Measurements from ENCODE around the gene ALG12.

DNA sequence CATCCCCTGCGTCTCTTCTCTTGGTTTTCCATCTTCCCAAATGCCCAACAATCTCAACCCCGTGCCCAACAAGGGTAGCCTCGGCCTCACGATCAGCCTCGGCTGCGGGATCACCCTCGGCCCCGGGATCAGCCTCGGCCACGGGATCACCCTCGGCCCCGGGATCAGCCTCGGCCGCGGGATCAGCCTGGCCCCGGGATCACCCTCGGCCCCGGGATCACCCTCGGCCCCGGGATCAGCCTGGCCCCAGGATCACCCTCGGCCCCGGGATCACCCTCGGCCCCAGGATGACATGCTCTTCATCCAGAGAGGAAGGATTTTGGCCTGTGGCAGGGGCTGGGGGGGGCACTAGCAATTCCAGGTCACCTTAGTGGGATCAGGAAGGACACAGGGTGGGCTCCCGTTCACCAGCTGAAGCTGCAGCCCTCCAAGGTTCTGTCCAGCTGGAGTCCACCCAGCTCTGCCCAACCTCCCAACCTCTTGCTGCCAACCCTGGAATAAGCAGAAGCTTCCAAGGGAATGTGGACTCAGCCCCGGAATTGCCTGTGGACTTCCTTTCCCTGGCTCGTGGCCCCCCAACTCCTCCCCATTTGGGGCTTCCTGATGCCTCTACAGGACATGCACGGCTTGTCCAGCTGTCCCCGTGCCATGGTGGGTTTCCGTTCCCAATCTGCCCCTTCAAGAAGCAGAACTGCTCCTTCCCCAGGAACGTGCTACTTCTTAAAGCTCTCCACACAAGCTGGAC, 6.2 kb downstream of the ALG12 start:
- TF ChIP-seq POLR2A (IDR thresholded peaks at IDR 0.05): no peak
- TF ChIP-seq, protein P1, sequence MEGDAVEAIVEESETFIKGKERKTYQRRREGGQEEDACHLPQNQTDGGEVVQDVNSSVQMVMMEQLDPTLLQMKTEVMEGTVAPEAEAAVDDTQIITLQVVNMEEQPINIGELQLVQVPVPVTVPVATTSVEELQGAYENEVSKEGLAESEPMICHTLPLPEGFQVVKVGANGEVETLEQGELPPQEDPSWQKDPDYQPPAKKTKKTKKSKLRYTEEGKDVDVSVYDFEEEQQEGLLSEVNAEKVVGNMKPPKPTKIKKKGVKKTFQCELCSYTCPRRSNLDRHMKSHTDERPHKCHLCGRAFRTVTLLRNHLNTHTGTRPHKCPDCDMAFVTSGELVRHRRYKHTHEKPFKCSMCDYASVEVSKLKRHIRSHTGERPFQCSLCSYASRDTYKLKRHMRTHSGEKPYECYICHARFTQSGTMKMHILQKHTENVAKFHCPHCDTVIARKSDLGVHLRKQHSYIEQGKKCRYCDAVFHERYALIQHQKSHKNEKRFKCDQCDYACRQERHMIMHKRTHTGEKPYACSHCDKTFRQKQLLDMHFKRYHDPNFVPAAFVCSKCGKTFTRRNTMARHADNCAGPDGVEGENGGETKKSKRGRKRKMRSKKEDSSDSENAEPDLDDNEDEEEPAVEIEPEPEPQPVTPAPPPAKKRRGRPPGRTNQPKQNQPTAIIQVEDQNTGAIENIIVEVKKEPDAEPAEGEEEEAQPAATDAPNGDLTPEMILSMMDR (IDR thresholded peaks at IDR 0.05): no peak
